Measurements from ENCODE around the gene HTT-AS.

- TF ChIP-seq GATA2 (IDR thresholded peaks at IDR 0.05; ENCODE audit: low read depth, low read length) = no peak
- no peak for TF ChIP-seq GATA3 (IDR thresholded peaks at IDR 0.05; ENCODE audit: low read depth, low read length)
These were observed 40.1 kb downstream of the HTT-AS start for GRCh38 chr4:3034231-3034630.

Measured in SH-SY5Y (cell line).